Measurements from ENCODE around the gene AFAP1L1. TPM values are rescaled to one million over a fixed set of nuclear protein-coding genes. Genes with fewer than 3 reads are reported as not detected.
"Not testable (repeated sequence)": the region's sequence is repeated elsewhere in the genome, so short reads cannot be mapped to it uniquely, and the experiment has no call there.

Gene AFAP1L1
- total RNA-seq, 3 donors from 2014 or later, result 0.08 to 0.21 TPM; not detected in 1

GRCh38 chr5:149271195-149271715 lies 404 bp upstream of the AFAP1L1 start:
- DNase-seq (no peak), ATAC-seq (no peak)
- peaks cover 4% of the 10 kb centered on the region for H3K9me3 Mint-ChIP-seq
- peaks cover 6% of the 10 kb centered on the region for H3K4me1 Mint-ChIP-seq (ENCODE audit: low read depth)
- H3K4me3 Mint-ChIP-seq, result peak overlapping the region; percentile 65
- no peaks in the 10 kb centered on the region for H3K36me3 Mint-ChIP-seq (ENCODE audit: insufficient read depth)
- H3K27me3 Mint-ChIP-seq (ENCODE audit: low read depth), result peaks cover 43% of the 10 kb centered on the region

- H3K36me3 Mint-ChIP-seq (ENCODE audit: insufficient read depth); H3K4me1 Mint-ChIP-seq (ENCODE audit: low read depth); ATAC-seq; H3K9me3 Mint-ChIP-seq; DNase-seq: not testable (repeated sequence)
- Mint-ChIP-seq H3K27me3 (ENCODE audit: low read depth) (peaks cover 45% of the 10 kb centered on the region), H3K4me3 (peak overlapping the region; percentile 9)
Observed at GRCh38 chr5:149272781-149273180, 1.1 kb downstream of the AFAP1L1 start.

DNA sequence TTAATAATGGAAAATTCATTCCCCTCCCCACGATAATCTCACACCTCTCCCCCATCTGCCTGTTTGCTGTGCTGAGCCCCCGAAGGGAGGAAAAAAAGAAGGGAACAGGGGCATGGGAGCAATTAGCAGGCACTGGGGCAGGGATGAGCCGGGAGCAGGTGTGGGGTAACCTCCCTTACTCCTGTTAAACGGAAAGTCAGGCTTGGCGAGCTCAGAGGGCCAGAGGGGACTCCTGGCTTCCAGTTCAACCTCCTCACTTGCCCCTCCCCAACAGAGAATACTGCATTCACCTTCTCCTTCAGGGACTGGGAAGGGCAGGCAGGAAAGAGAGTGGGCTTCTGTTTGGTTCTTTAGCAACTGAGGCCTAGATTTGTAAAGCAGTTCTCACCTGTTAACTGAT lies 1.6 kb downstream of the AFAP1L1 start:
- Mint-ChIP-seq H3K4me1 (ENCODE audit: low read depth) (peaks cover 6% of the 10 kb centered on the region), H3K4me3 (peak overlapping the region; percentile 9), H3K36me3 (ENCODE audit: insufficient read depth) (no peaks in the 10 kb centered on the region), H3K27me3 (ENCODE audit: low read depth) (peaks cover 49% of the 10 kb centered on the region), H3K9me3 (peaks cover 4% of the 10 kb centered on the region)
- DNase-seq, result no peak
- no peak for ATAC-seq

DNA sequence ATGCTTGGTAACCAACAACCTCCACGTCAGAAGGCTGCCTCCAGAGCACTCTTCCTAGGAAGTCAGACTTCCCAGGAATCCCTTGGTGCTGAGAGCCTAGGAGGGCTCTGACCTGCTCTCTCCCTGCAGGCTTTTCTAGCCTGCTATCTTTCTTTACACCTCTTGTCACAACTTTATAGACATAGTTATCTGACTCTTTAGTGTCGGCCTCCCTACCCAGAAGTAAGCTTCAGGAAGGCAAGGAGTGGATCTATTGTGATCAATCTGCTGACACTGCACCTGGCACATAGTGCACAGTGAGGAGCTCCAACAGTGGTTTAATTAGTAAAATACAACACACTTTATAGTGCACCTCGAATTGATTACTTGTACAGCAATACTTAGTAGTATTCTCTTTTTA lies 2.3 kb downstream of the AFAP1L1 start:
- H3K36me3 Mint-ChIP-seq (ENCODE audit: insufficient read depth), result no peaks in the 10 kb centered on the region
- peaks cover 6% of the 10 kb centered on the region for H3K4me1 Mint-ChIP-seq (ENCODE audit: low read depth)
- ATAC-seq, result no peak
- DNase-seq, result no peak
- H3K9me3 Mint-ChIP-seq, result peaks cover 3% of the 10 kb centered on the region
- H3K27me3 Mint-ChIP-seq (ENCODE audit: low read depth), result peaks cover 51% of the 10 kb centered on the region
- no peak overlapping the region for H3K4me3 Mint-ChIP-seq

DNA sequence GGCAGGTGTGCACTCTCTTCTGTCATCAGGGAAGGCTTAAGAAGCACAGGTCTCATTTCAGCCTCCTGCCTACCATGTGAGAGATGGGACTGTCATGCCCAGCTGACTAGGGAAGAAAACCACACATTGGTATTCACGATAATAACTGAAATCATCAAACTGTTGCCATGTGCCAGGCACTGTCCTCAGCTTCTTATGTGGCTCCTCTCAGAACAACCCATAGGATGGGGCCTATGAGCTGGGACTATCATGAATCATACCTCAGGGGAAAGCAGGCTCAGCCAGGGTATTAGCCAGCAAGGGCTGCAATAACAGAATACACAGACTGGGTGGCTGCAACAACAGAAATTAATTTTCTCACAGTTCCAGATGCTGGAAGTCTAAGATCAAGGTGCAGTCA lies 3.3 kb downstream of the AFAP1L1 start:
- H3K4me1 Mint-ChIP-seq (ENCODE audit: low read depth), result peaks cover 6% of the 10 kb centered on the region
- peaks cover 50% of the 10 kb centered on the region for H3K27me3 Mint-ChIP-seq (ENCODE audit: low read depth)
- no peaks in the 10 kb centered on the region for H3K9me3 Mint-ChIP-seq
- ATAC-seq (no peak), DNase-seq (no peak)
- no peak overlapping the region for H3K4me3 Mint-ChIP-seq
- no peaks in the 10 kb centered on the region for H3K36me3 Mint-ChIP-seq (ENCODE audit: insufficient read depth)

DNA sequence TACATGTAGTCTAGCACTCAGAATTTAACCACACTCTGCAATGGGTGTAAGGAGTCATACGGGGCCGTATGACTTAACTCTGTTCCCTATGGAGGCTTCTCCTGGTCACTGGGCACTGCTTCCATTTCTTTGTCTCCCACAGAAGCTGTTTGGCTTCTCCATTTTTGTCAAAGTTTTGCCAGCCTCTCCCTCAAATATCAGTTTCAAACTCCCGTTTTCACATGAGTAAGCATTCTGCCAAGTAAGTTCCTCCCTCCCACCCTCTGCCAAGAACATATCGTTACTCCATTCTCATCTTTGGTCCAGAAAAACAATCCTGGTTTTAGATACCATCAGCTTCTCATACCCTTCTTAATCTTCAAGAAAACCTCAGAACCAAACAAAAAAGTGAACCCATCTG lies 6.1 kb downstream of the AFAP1L1 start:
- peaks cover 38% of the 10 kb centered on the region for H3K27me3 Mint-ChIP-seq (ENCODE audit: low read depth)
- H3K36me3 Mint-ChIP-seq (ENCODE audit: insufficient read depth), result no peaks in the 10 kb centered on the region
- DNase-seq (no peak), ATAC-seq (no peak)
- no peak overlapping the region for H3K4me3 Mint-ChIP-seq
- no peaks in the 10 kb centered on the region for H3K9me3 Mint-ChIP-seq
- H3K4me1 Mint-ChIP-seq (ENCODE audit: low read depth), result no peaks in the 10 kb centered on the region

GRCh38 chr5:149278451-149279210 lies 7.0 kb downstream of the AFAP1L1 start:
- H3K4me3 Mint-ChIP-seq, result no peak overlapping the region
- no peaks in the 10 kb centered on the region for H3K4me1 Mint-ChIP-seq (ENCODE audit: low read depth)
- H3K27me3 Mint-ChIP-seq (ENCODE audit: low read depth), result peaks cover 30% of the 10 kb centered on the region
- no peak for DNase-seq
- no peaks in the 10 kb centered on the region for H3K36me3 Mint-ChIP-seq (ENCODE audit: insufficient read depth)
- H3K9me3 Mint-ChIP-seq, result no peaks in the 10 kb centered on the region
- no peak for ATAC-seq

DNA sequence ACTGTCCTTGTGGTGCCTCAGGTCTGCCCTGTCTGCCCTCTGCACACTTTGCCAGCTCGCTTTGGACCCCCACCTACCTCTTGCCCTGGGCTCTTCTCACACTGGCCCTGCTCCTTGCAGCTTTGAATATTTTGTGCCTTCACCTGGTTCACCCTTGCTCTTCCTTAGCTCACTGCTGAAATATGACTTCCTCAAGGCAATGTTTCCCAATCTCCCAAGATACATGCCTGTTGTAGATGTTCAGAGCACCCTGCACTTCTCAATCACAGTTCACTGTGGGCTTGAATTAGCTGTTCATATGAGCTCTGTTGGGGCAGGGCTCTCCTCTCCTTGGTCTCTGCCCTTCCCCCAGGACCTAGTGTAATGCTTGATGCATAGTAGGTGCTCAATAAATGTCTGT lies 8.0 kb downstream of the AFAP1L1 start:
- Mint-ChIP-seq H3K27me3 (ENCODE audit: low read depth) (peaks cover 25% of the 10 kb centered on the region), H3K36me3 (ENCODE audit: insufficient read depth) (no peaks in the 10 kb centered on the region)

GRCh38 chr5:149280124-149280523 lies 8.5 kb downstream of the AFAP1L1 start:
- no peaks in the 10 kb centered on the region for H3K4me1 Mint-ChIP-seq (ENCODE audit: low read depth)
- ATAC-seq (no peak), DNase-seq (no peak)
- H3K4me3 Mint-ChIP-seq, result no peak overlapping the region
- H3K9me3 Mint-ChIP-seq, result no peaks in the 10 kb centered on the region
- H3K27me3 Mint-ChIP-seq (ENCODE audit: low read depth), result peaks cover 25% of the 10 kb centered on the region
- no peaks in the 10 kb centered on the region for H3K36me3 Mint-ChIP-seq (ENCODE audit: insufficient read depth)

More for the DNA sequence above, 8.0 kb downstream of the AFAP1L1 start:
- Mint-ChIP-seq H3K4me3 (no peak overlapping the region), H3K9me3 (no peaks in the 10 kb centered on the region), H3K4me1 (ENCODE audit: low read depth) (no peaks in the 10 kb centered on the region)
- DNase-seq (no peak), ATAC-seq (no peak)

DNA sequence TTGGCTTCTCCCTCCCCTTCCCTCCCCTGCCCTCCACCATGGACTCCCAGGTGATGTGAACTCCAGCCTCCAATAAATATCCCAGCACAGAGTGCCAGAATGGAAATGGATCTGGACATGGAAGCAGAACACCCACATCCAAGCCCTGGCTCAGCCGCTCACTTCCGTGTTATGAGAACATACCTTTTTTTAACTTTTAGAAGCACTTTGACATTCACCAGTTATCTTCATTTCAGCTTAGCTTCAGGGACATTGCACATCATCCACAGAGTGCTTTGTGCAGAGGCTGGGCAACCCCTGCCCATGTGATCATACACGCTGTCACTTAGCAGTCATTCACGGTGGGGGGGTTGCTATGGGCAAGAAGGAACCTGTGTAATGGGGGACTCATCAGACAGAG lies 9.1 kb downstream of the AFAP1L1 start:
- no peaks in the 10 kb centered on the region for H3K9me3 Mint-ChIP-seq
- peaks cover 19% of the 10 kb centered on the region for H3K27me3 Mint-ChIP-seq (ENCODE audit: low read depth)
- ATAC-seq (no peak), DNase-seq (no peak)
- H3K36me3 Mint-ChIP-seq (ENCODE audit: insufficient read depth), result no peaks in the 10 kb centered on the region
- no peaks in the 10 kb centered on the region for H3K4me1 Mint-ChIP-seq (ENCODE audit: low read depth)
- no peak overlapping the region for H3K4me3 Mint-ChIP-seq

GRCh38 chr5:149282027-149282965 lies 10.6 kb downstream of the AFAP1L1 start:
- no peaks in the 10 kb centered on the region for H3K36me3 Mint-ChIP-seq (ENCODE audit: insufficient read depth)
- ATAC-seq (no peak), DNase-seq (no peak)
- no peaks in the 10 kb centered on the region for H3K4me1 Mint-ChIP-seq (ENCODE audit: low read depth)
- no peak overlapping the region for H3K4me3 Mint-ChIP-seq
- H3K9me3 Mint-ChIP-seq, result no peaks in the 10 kb centered on the region
- H3K27me3 Mint-ChIP-seq (ENCODE audit: low read depth), result peaks cover 16% of the 10 kb centered on the region

DNA sequence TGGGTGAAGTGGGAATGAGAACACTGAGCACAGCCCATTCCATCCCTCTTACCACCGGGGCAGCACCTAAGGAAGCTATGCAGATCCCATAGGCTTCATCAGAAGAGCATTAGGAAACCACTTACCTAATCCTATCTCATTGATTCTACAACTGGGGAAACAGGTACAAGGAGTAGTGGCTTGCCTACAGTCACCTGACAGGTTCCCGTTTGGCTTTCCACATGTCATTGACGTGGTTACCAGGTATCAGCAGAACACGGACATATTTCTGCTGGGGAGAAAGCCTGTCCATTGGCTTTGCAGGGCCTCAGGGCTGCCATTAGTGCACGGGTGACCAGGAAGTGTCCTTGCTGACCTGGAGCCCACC lies 11.3 kb downstream of the AFAP1L1 start:
- DNase-seq (no peak), ATAC-seq (no peak)
- Mint-ChIP-seq H3K4me1 (ENCODE audit: low read depth) (no peaks in the 10 kb centered on the region), H3K27me3 (ENCODE audit: low read depth) (peaks cover 13% of the 10 kb centered on the region), H3K36me3 (ENCODE audit: insufficient read depth) (no peaks in the 10 kb centered on the region), H3K4me3 (no peak overlapping the region), H3K9me3 (no peaks in the 10 kb centered on the region)

DNA sequence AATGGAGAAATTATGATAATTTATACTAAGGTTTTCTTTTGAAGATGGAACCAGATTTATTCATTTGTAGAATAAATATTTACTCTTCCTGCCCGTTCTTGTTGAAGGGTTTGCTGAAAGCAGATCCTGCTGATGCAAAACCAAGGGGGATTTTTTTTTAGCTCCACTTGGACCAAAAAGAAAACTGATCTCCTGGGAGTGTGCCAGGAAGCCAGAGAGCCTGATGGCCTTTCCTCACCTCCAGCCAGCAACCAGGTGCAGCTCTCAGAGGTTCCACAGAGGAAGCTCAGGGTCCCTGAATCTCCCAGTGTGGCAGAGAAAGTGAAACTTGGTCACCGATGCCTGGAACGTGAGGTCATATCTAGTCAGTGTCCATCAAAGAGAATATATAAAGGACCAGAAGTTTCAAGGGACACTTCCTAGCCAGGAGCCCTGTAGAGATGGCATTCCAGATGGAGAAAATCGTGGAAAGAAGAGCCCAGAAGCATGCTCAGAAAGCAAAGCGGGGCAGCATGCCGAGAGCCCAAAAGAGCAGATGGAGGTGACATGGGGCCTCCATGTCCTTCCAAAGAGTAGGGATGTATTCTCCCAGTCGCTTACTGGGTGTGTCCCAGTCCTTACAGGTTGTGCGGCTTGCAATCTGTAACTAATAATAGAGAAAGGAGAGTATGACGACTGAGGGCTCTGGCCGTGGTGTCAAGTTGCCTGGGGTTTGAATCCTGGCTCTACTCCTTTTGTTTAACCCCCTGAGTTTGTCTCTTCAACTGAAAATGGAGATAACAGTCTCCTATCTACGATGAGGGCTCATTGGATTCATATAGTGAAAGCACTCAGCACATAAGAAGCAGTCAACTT lies 12.2 kb downstream of the AFAP1L1 start:
- no peak for DNase-seq
- no peaks in the 10 kb centered on the region for H3K36me3 Mint-ChIP-seq (ENCODE audit: insufficient read depth)
- ATAC-seq, result no peak
- no peaks in the 10 kb centered on the region for H3K9me3 Mint-ChIP-seq
- peaks cover 8% of the 10 kb centered on the region for H3K27me3 Mint-ChIP-seq (ENCODE audit: low read depth)
- no peak overlapping the region for H3K4me3 Mint-ChIP-seq
- no peaks in the 10 kb centered on the region for H3K4me1 Mint-ChIP-seq (ENCODE audit: low read depth)

GRCh38 chr5:149284501-149284900 lies 12.8 kb downstream of the AFAP1L1 start:
- DNase-seq (no peak), ATAC-seq (no peak)
- Mint-ChIP-seq H3K4me1 (ENCODE audit: low read depth) (no peaks in the 10 kb centered on the region), H3K27me3 (ENCODE audit: low read depth) (peaks cover 6% of the 10 kb centered on the region), H3K36me3 (ENCODE audit: insufficient read depth) (no peaks in the 10 kb centered on the region), H3K4me3 (no peak overlapping the region), H3K9me3 (no peaks in the 10 kb centered on the region)
